ENCODE data around the gene RPL4.
"Not testable (repeated sequence)": the region's sequence is repeated elsewhere in the genome, so short reads cannot be mapped to it uniquely, and the experiment has no call there.

RPL4 gene

DNA sequence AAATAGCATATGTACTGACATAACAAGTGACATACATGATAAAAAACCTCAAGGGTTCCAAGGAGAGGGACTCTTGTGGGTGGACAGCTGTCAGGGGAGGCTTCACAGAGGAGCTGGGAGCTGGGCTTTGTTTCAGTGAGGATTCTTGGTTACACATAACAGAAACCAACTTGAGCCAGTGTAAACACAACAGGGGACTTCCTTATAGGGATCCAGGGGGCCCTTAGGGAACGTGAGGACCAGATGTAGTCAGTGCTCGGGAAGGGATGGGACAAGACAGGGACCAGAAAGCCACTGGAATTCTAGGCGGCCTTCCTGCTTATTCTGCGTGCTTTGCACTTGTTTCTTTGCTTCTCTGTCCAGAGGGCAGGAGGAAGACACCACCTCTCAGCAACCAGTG lies 42.0 kb downstream of the RPL4 start:
- TF ChIP-seq, protein P1, sequence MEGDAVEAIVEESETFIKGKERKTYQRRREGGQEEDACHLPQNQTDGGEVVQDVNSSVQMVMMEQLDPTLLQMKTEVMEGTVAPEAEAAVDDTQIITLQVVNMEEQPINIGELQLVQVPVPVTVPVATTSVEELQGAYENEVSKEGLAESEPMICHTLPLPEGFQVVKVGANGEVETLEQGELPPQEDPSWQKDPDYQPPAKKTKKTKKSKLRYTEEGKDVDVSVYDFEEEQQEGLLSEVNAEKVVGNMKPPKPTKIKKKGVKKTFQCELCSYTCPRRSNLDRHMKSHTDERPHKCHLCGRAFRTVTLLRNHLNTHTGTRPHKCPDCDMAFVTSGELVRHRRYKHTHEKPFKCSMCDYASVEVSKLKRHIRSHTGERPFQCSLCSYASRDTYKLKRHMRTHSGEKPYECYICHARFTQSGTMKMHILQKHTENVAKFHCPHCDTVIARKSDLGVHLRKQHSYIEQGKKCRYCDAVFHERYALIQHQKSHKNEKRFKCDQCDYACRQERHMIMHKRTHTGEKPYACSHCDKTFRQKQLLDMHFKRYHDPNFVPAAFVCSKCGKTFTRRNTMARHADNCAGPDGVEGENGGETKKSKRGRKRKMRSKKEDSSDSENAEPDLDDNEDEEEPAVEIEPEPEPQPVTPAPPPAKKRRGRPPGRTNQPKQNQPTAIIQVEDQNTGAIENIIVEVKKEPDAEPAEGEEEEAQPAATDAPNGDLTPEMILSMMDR (IDR thresholded peaks at IDR 0.05; ENCODE audit: low read depth, low read length), result no peak
- DNase-seq (ENCODE audit: extremely low read depth, low read depth), result no peak

- TF ChIP-seq, protein P1 (IDR thresholded peaks at IDR 0.05; ENCODE audit: low read depth, low read length), result no peak
- DNase-seq (ENCODE audit: extremely low read depth, low read depth), result no peak
Observed at GRCh38 chr15:66461917-66462316, 42.7 kb downstream of the RPL4 start.

DNA sequence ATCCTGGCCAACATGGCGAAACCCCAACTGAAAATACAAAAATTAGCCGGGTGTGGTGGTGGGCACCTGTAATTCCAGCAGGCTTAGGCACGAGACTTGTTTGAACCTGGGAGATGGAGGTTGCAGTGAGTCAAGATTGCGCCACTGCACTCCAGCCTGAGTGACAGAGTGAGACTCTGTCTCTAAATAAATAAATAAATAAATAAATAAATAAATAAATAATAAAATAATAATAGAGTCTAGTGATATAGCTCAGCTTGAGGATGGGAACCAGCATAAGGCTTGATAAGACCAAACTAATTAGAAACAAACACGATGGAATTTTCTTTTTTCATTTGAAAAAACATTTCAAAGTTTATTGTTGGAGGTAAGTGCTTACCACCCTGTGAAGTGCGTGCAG lies 43.4 kb downstream of the RPL4 start:
- not testable (repeated sequence) for DNase-seq (ENCODE audit: extremely low read depth, low read depth)

- TF ChIP-seq, protein P1 (IDR thresholded peaks at IDR 0.05; ENCODE audit: low read depth, low read length), result no peak
- no peak for DNase-seq (ENCODE audit: extremely low read depth, low read depth)
Observed at GRCh38 chr15:66459818-66460615, 44.6 kb downstream of the RPL4 start.

DNA sequence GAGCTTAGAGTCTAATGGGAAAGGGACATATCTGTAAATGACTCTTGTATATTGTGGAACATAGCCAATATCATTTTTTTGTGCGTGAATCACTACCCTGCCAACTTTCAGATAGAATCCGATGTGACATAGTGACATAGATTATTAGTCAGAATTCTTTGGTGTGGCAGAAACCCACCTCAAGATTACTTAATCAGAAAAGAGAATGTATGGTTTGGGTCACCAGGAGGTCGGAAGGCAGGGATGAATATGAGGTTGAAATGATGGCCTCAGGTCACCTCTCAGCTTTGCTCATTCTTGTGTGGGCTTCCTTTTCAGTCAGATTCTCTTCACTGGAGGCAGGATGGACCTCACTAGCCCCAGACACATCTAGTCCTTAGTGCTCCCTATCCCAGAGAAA lies 48.4 kb downstream of the RPL4 start:
- no peak for DNase-seq (ENCODE audit: extremely low read depth, low read depth)
- TF ChIP-seq, protein P1 (IDR thresholded peaks at IDR 0.05; ENCODE audit: low read depth, low read length), result no peak

- TF ChIP-seq, protein P1 (IDR thresholded peaks at IDR 0.05; ENCODE audit: low read depth, low read length), result no peak
- no peak for DNase-seq (ENCODE audit: extremely low read depth, low read depth)
Observed at GRCh38 chr15:66454143-66454542, 50.5 kb downstream of the RPL4 start.

GRCh38 chr15:66452971-66453580 lies 51.6 kb downstream of the RPL4 start:
- TF ChIP-seq, protein P1 (IDR thresholded peaks at IDR 0.05; ENCODE audit: low read depth, low read length), result no peak
- no peak for DNase-seq (ENCODE audit: extremely low read depth, low read depth)

Data from AG09319 (cell line).